Liver (tissue), 10 donors: ENCODE data around the gene MISP. TPM values are rescaled to one million over a fixed set of nuclear protein-coding genes. Genes with fewer than 3 reads are reported as not detected.

Experiments
- DNase-seq: peaks from one replicate; pipeline ENCODE4 v3.0.0-alpha.2; 2017; ENCODE audit warnings: low spot score
- H3K27ac ChIP-seq, 2 donors: one replicate each; pipeline ENCODE4 v1.7.0; 2013; ENCODE audit warnings: inconsistent platforms in 2 of 2, low read length in 2 of 2, control low read depth in 1 of 2, low read depth in 1 of 2, mild to moderate bottlenecking in 1 of 2
- H3K27me3 ChIP-seq, 4 donors: one replicate each; pipeline versions ENCODE4 v1.6.1 to v1.7.0; 2013; ENCODE audit warnings: low read length in 3 of 4, inconsistent platforms in 1 of 4, mild to moderate bottlenecking in 1 of 4, moderate library complexity in 1 of 4; ENCODE audit not compliant: control insufficient read depth in 4 of 4, insufficient read depth in 4 of 4
- H3K36me3 ChIP-seq, 4 donors: one replicate each; pipeline versions ENCODE4 v1.6.1 to v1.7.0; 2013; ENCODE audit warnings: low read length in 3 of 4, mild to moderate bottlenecking in 3 of 4, low read depth in 1 of 4, moderate library complexity in 1 of 4; ENCODE audit not compliant: control insufficient read depth in 4 of 4, insufficient read depth in 3 of 4
- H3K4me1 ChIP-seq, 4 donors: one replicate each; pipeline versions ENCODE4 v1.6.1 to v1.7.0; 2013; ENCODE audit warnings: low read length in 3 of 4, mild to moderate bottlenecking in 3 of 4, moderate library complexity in 1 of 4; ENCODE audit not compliant: control insufficient read depth in 4 of 4, insufficient read depth in 4 of 4
- H3K4me3 ChIP-seq, 3 donors: one replicate each; pipeline versions ENCODE4 v1.6.1 to v1.7.0; 2013; ENCODE audit warnings: low read length in 3 of 3, control low read depth in 1 of 3, low read depth in 1 of 3, mild to moderate bottlenecking in 1 of 3
- H3K9ac ChIP-seq, 2 donors: one replicate each; pipeline ENCODE4 v1.7.0; 2013; ENCODE audit warnings: low read length in 2 of 2, mild to moderate bottlenecking in 2 of 2, moderate library complexity in 2 of 2, control low read depth in 1 of 2, low read depth in 1 of 2
- H3K9me3 ChIP-seq, 4 donors: one replicate each; pipeline versions ENCODE4 v1.6.1 to v1.7.0; 2013; ENCODE audit warnings: low read length in 3 of 4; ENCODE audit not compliant: control insufficient read depth in 4 of 4
- EGR1 ChIP-seq, 2 donors: IDR thresholded peaks; 2 replicates each; pipeline ENCODE4 v1.6.1; 2016 to 2018; ENCODE audit warnings: antibody characterized with exemption in 2 of 2, low read depth in 2 of 2
- FOXA1 ChIP-seq: IDR thresholded peaks from 2 replicates; pipeline ENCODE4 v1.6.1; 2016; ENCODE audit warnings: antibody characterized with exemption
- FOXA2 ChIP-seq: IDR thresholded peaks from 2 replicates; pipeline ENCODE4 v1.6.1; 2016; ENCODE audit warnings: antibody characterized with exemption
- GABPA ChIP-seq, 2 donors: IDR thresholded peaks in 1 of 2; conservative IDR thresholded peaks in 1 of 2; 2 replicates each; pipeline ENCODE4 v1.6.1; 2016; ENCODE audit warnings: antibody characterized with exemption in 2 of 2, mild to moderate bottlenecking in 1 of 2, moderate library complexity in 1 of 2
- HNF4G ChIP-seq: IDR thresholded peaks from 2 replicates; pipeline ENCODE4 v1.6.1; 2016; ENCODE audit warnings: antibody characterized with exemption
- NR2F2 ChIP-seq: IDR thresholded peaks from 2 replicates; pipeline ENCODE4 v1.6.1; 2016; ENCODE audit warnings: antibody characterized with exemption
- RAD21 ChIP-seq, 2 donors: IDR thresholded peaks; 2 replicates each; pipeline ENCODE4 v1.6.1; 2016; ENCODE audit warnings: antibody characterized with exemption in 2 of 2, mild to moderate bottlenecking in 2 of 2
- RXRA ChIP-seq, 2 donors: IDR thresholded peaks; 2 replicates each; pipeline ENCODE4 v1.6.1; 2017 to 2018; ENCODE audit warnings: antibody characterized with exemption in 2 of 2, mild to moderate bottlenecking in 1 of 2
- SP1 ChIP-seq: IDR thresholded peaks from 2 replicates; pipeline ENCODE4 v1.6.1; 2018; ENCODE audit warnings: antibody characterized with exemption, mild to moderate bottlenecking
- TAF1 ChIP-seq: conservative IDR thresholded peaks from 2 replicates; pipeline ENCODE4 v1.6.1; 2016; ENCODE audit warnings: antibody characterized with exemption, mild to moderate bottlenecking
- YY1 ChIP-seq: IDR thresholded peaks from 2 replicates; pipeline ENCODE4 v1.6.1; 2016; ENCODE audit warnings: antibody characterized with exemption, mild to moderate bottlenecking
- WGBS: extraction: QIAGEN DNeasy Blood & Tissue Kit; methylation state at CpG from one replicate; pipeline ENCODE4 v1.1.7; 2013; 5-methylcytosine and 5-hydroxymethylcytosine counted together
- polyA plus RNA-seq, 2 donors: library from polyadenylated mRNA; stranded (reverse) in 1 of 2; unstranded in 1 of 2; fragments of 200-250 nt in 1 of 2; fragments of >200 nt in 1 of 2; fragmentation: Nextera tagmentation in 1 of 2; extraction: Ambion mirVana in 1 of 2; gene quantifications; one replicate each; pipeline versions ENCODE4 v1.2.1 to v1.2.3, GENCODE V29; 2013 to 2015
- small RNA-seq: library from RNA; depleted of rRNA; stranded (forward); fragments of <200 nt; gene quantifications from one replicate; pipeline ENCODE3, GENCODE V24; 2014
- total RNA-seq, 2 donors: library from RNA; depleted of rRNA; stranded (reverse); fragments of >200 nt; gene quantifications; one replicate each; pipeline ENCODE4 v1.2.3, GENCODE V29; 2014
- TF ChIP-seq, protein P1 (sequence below): IDR thresholded peaks from 2 replicates; pipeline ENCODE4 v1.6.1; 2016; ENCODE audit warnings: antibody characterized with exemption, mild to moderate bottlenecking
- TF ChIP-seq, protein P2 (sequence below): IDR thresholded peaks from 2 replicates; pipeline ENCODE4 v1.6.1; 2016; ENCODE audit warnings: antibody characterized with exemption
- TF ChIP-seq, protein P3 (sequence below): IDR thresholded peaks from 2 replicates; pipeline ENCODE4 v1.6.1; 2016; ENCODE audit warnings: antibody characterized with exemption
- TF ChIP-seq, protein P4 (sequence below): IDR thresholded peaks from 2 replicates; pipeline ENCODE4 v1.6.1; 2016; ENCODE audit warnings: antibody characterized with exemption
- donor health status: healthy.
- donor health status: healthy.
- donor health status: healthy.
- donor health status: healthy.
- donor health status: healthy.

The MISP gene
- total and polyA plus RNA-seq, 4 donors, result 0.05 to 0.08 TPM; not detected in 2

DNA sequence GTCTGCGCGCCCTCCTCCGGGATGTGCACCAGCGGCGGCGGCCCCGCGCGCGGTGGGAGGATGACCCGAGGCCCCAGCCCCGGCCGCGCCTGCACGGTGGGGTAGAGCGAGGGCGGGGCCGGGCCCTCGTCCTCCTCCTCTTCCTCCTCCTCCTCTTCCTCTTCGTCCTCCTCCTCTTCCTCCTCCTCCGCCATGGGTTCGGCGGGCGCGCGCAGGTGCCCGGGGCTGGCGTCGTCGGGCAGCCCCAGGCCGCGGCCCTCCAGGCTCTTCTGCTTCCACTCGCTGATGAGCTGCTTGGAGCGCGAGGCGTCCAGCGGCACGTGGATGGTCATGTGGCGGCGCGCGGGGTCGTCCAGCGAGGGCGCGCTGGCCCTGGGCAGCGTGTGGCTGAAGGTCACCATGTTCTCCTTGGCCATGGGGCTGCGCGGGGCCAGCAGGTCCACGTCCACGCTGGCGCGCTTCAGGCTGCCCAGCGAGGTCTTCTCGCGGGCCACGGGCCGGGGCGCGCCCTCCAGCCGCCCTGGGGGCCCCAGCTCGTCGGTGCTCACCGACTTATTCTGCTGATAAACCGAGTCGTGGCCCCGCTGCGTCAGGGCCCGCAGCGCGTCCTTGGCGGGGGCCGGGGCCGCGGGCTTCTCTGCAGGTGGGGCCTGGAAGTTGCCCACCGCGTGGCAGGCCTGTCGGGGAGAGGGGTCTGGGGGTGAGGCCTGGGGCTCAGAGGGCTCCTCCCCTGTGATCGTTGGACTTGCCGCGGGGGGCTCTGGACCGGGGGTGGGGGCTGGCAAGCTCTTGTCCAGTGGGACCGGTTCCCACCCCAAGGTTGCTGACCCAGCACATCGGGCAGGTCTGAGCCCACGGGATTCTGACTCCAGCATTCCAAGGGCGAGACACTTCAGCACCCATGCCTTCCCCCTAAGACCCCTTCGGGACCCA is 62.6 kb downstream of the MISP start:
- DNase-seq, result no peak
- H3K4me3 ChIP-seq, result no peak overlapping the region
- no peaks in the 10 kb centered on the region for H3K4me1 ChIP-seq
- peaks cover 17 to 31% (median 26%) of the 10 kb centered on the region in 4 donors for H3K36me3 ChIP-seq
- H3K27ac ChIP-seq, result no peak overlapping the region
- H3K9ac ChIP-seq, result no peak overlapping the region
- TF ChIP-seq GABPA (IDR thresholded peaks at IDR 0.05 in 1 of 2, conservative IDR thresholded peaks at IDR 0.05 in 1 of 2) (no peak), HNF4G (no peak), NR2F2 (no peak), FOXA1 (no peak), RXRA (IDR thresholded peaks at IDR 0.05) (no peak), YY1 (no peak), TAF1 (no peak), SP1 (no peak), EGR1 (IDR thresholded peaks at IDR 0.05; ENCODE audit: low read depth in 2 of 2) (no peak), FOXA2 (no peak), RAD21 (IDR thresholded peaks at IDR 0.05) (no peak)
- TF ChIP-seq, protein P1, sequence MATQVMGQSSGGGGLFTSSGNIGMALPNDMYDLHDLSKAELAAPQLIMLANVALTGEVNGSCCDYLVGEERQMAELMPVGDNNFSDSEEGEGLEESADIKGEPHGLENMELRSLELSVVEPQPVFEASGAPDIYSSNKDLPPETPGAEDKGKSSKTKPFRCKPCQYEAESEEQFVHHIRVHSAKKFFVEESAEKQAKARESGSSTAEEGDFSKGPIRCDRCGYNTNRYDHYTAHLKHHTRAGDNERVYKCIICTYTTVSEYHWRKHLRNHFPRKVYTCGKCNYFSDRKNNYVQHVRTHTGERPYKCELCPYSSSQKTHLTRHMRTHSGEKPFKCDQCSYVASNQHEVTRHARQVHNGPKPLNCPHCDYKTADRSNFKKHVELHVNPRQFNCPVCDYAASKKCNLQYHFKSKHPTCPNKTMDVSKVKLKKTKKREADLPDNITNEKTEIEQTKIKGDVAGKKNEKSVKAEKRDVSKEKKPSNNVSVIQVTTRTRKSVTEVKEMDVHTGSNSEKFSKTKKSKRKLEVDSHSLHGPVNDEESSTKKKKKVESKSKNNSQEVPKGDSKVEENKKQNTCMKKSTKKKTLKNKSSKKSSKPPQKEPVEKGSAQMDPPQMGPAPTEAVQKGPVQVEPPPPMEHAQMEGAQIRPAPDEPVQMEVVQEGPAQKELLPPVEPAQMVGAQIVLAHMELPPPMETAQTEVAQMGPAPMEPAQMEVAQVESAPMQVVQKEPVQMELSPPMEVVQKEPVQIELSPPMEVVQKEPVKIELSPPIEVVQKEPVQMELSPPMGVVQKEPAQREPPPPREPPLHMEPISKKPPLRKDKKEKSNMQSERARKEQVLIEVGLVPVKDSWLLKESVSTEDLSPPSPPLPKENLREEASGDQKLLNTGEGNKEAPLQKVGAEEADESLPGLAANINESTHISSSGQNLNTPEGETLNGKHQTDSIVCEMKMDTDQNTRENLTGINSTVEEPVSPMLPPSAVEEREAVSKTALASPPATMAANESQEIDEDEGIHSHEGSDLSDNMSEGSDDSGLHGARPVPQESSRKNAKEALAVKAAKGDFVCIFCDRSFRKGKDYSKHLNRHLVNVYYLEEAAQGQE, result no peak
- TF ChIP-seq, protein P2, sequence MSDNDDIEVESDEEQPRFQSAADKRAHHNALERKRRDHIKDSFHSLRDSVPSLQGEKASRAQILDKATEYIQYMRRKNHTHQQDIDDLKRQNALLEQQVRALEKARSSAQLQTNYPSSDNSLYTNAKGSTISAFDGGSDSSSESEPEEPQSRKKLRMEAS, result no peak
- TF ChIP-seq, protein P3, sequence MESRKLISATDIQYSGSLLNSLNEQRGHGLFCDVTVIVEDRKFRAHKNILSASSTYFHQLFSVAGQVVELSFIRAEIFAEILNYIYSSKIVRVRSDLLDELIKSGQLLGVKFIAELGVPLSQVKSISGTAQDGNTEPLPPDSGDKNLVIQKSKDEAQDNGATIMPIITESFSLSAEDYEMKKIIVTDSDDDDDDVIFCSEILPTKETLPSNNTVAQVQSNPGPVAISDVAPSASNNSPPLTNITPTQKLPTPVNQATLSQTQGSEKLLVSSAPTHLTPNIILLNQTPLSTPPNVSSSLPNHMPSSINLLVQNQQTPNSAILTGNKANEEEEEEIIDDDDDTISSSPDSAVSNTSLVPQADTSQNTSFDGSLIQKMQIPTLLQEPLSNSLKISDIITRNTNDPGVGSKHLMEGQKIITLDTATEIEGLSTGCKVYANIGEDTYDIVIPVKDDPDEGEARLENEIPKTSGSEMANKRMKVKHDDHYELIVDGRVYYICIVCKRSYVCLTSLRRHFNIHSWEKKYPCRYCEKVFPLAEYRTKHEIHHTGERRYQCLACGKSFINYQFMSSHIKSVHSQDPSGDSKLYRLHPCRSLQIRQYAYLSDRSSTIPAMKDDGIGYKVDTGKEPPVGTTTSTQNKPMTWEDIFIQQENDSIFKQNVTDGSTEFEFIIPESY, result no peak
- TF ChIP-seq, protein P4, sequence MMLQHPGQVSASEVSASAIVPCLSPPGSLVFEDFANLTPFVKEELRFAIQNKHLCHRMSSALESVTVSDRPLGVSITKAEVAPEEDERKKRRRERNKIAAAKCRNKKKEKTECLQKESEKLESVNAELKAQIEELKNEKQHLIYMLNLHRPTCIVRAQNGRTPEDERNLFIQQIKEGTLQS, result no peak
- 94% methylated on average over 87 of the region's 87 CpGs for WGBS
- H3K9me3 ChIP-seq, result no peaks in the 10 kb centered on the region
- no peaks in the 10 kb centered on the region for H3K27me3 ChIP-seq

Small RNA genes within 50 kb of the gene (small RNA-seq; reads per million reads assigned to genes)
- gene MIR3187, result not detected

Other genes starting within 250 kb of the MISP start
- gene TPGS1, start 243.6 kb upstream of the MISP start, total RNA-seq, result 10 to 100 TPM; 15.1 to 15.5 TPM
- gene TPGS1, start 243.6 kb upstream of the MISP start, polyA plus RNA-seq, result 10 to 100 TPM in 1 of 2 donors, 1 to 10 TPM in 1; 1.7 to 14.3 TPM
- gene CDC34, start 219.4 kb upstream of the MISP start, total RNA-seq, result 10 to 100 TPM; 29.6 to 83.8 TPM
- gene CDC34, start 219.4 kb upstream of the MISP start, polyA plus RNA-seq, result 10 to 100 TPM; 19.2 to 53.9 TPM
- gene GZMM, start 207.1 kb upstream of the MISP start, total RNA-seq, result 1 to 10 TPM; 1.0 to 1.1 TPM
- gene GZMM, start 207.1 kb upstream of the MISP start, polyA plus RNA-seq, result 1 to 10 TPM in 1 of 2 donors, under 1 TPM in 1; 0.28 to 1.3 TPM
- gene BSG, start 178.5 kb upstream of the MISP start, total RNA-seq, result 100 to 1,000 TPM in 1 of 2 donors, 10 to 100 TPM in 1; 80.4 to 367 TPM
- gene BSG, start 178.5 kb upstream of the MISP start, polyA plus RNA-seq, result 100 to 1,000 TPM; 146 to 152 TPM
- gene HCN2, start 161.2 kb upstream of the MISP start, total RNA-seq, result under 1 TPM; 0.05 to 0.17 TPM
- under 1 TPM in 1 of 2 donors, not detected in 1; 0.13 TPM for gene HCN2, start 161.2 kb upstream of the MISP start, polyA plus RNA-seq
- 10 to 100 TPM; 16.0 to 33.0 TPM for gene POLRMT, start 117.6 kb upstream of the MISP start, total RNA-seq
- 10 to 100 TPM; 37.2 to 41.4 TPM for gene POLRMT, start 117.6 kb upstream of the MISP start, polyA plus RNA-seq
- under 1 TPM in 1 of 2 donors, not detected in 1; 0.08 TPM for gene FGF22, start 111.2 kb upstream of the MISP start, total RNA-seq
- not detected for gene FGF22, start 111.2 kb upstream of the MISP start, polyA plus RNA-seq
- gene RNF126, start 87.9 kb upstream of the MISP start, total RNA-seq, result 10 to 100 TPM; 16.7 to 29.1 TPM
- 10 to 100 TPM; 19.1 to 32.7 TPM for gene RNF126, start 87.9 kb upstream of the MISP start, polyA plus RNA-seq
- 1 to 10 TPM; 5.7 to 8.4 TPM for gene FSTL3, start 74.7 kb upstream of the MISP start, total RNA-seq
- gene FSTL3, start 74.7 kb upstream of the MISP start, polyA plus RNA-seq, result 1 to 10 TPM; 2.2 to 6.3 TPM
- 10 to 100 TPM in 1 of 2 donors, not detected in 1; 12.1 TPM for gene PRSS57, start 55.7 kb upstream of the MISP start, total RNA-seq
- gene PRSS57, start 55.7 kb upstream of the MISP start, polyA plus RNA-seq, result under 1 TPM in 1 of 2 donors, not detected in 1; 0.10 TPM
- 1 to 10 TPM; 3.8 to 4.8 TPM for gene PALM, start 42.2 kb upstream of the MISP start, total RNA-seq
- gene PALM, start 42.2 kb upstream of the MISP start, polyA plus RNA-seq, result 1 to 10 TPM in 1 of 2 donors, under 1 TPM in 1; 0.92 to 5.1 TPM
- 100 to 1,000 TPM in 1 of 2 donors, 10 to 100 TPM in 1; 98.1 to 147 TPM for gene PTBP1, start 46.3 kb downstream of the MISP start, total RNA-seq
- gene PTBP1, start 46.3 kb downstream of the MISP start, polyA plus RNA-seq, result 10 to 100 TPM; 72.9 to 76.5 TPM
- 1 to 10 TPM in 1 of 2 donors, not detected in 1; 3.1 TPM for gene PLPPR3, start 70.8 kb downstream of the MISP start, total RNA-seq
- not detected for gene PLPPR3, start 70.8 kb downstream of the MISP start, polyA plus RNA-seq
- gene AZU1, start 76.7 kb downstream of the MISP start, total RNA-seq, result 10 to 100 TPM in 1 of 2 donors, under 1 TPM in 1; 0.08 to 20.2 TPM
- 1 to 10 TPM in 1 of 2 donors, under 1 TPM in 1; 0.24 to 1.8 TPM for gene AZU1, start 76.7 kb downstream of the MISP start, polyA plus RNA-seq
- 100 to 1,000 TPM in 1 of 2 donors, under 1 TPM in 1; 0.17 to 225 TPM for gene PRTN3, start 89.9 kb downstream of the MISP start, total RNA-seq
- gene PRTN3, start 89.9 kb downstream of the MISP start, polyA plus RNA-seq, result 1 to 10 TPM in 1 of 2 donors, under 1 TPM in 1; 0.67 to 2.7 TPM
- gene ELANE, start 101.2 kb downstream of the MISP start, total RNA-seq, result 10 to 100 TPM in 1 of 2 donors, under 1 TPM in 1; 0.17 to 37.4 TPM
- gene ELANE, start 101.2 kb downstream of the MISP start, polyA plus RNA-seq, result 1 to 10 TPM in 1 of 2 donors, under 1 TPM in 1; 0.88 to 2.7 TPM
- 10 to 100 TPM; 13.2 to 14.1 TPM for gene CFD, start 108.6 kb downstream of the MISP start, total RNA-seq
- 10 to 100 TPM in 1 of 2 donors, 1 to 10 TPM in 1; 4.5 to 20.2 TPM for gene CFD, start 108.6 kb downstream of the MISP start, polyA plus RNA-seq
- 10 to 100 TPM; 39.7 to 42.3 TPM for gene MED16, start 142.1 kb downstream of the MISP start, total RNA-seq
- gene MED16, start 142.1 kb downstream of the MISP start, polyA plus RNA-seq, result 10 to 100 TPM; 30.6 to 50.5 TPM
- not detected for gene RNU6-9, start 142.4 kb downstream of the MISP start, total RNA-seq
- not detected for gene RNU6-9, start 142.4 kb downstream of the MISP start, polyA plus RNA-seq
- gene R3HDM4, start 162.1 kb downstream of the MISP start, total RNA-seq, result 10 to 100 TPM; 17.4 to 72.4 TPM
- 10 to 100 TPM; 14.1 to 23.0 TPM for gene R3HDM4, start 162.1 kb downstream of the MISP start, polyA plus RNA-seq
- not detected for gene KISS1R, start 166.2 kb downstream of the MISP start, total RNA-seq
- gene KISS1R, start 166.2 kb downstream of the MISP start, polyA plus RNA-seq, result not detected
- 10 to 100 TPM in 1 of 2 donors, 1 to 10 TPM in 1; 5.2 to 42.4 TPM for gene ARID3A, start 174.9 kb downstream of the MISP start, total RNA-seq
- 1 to 10 TPM in 1 of 2 donors, under 1 TPM in 1; 0.74 to 1.0 TPM for gene ARID3A, start 174.9 kb downstream of the MISP start, polyA plus RNA-seq
- 10 to 100 TPM; 24.3 to 41.7 TPM for gene WDR18, start 233.2 kb downstream of the MISP start, total RNA-seq
- gene WDR18, start 233.2 kb downstream of the MISP start, polyA plus RNA-seq, result 10 to 100 TPM; 33.8 to 45.3 TPM
- gene GRIN3B, start 249.3 kb downstream of the MISP start, total RNA-seq, result under 1 TPM in 1 of 2 donors, not detected in 1; 0.05 TPM
- not detected for gene GRIN3B, start 249.3 kb downstream of the MISP start, polyA plus RNA-seq